ENCODE measurements around the gene HEBP2. TPM values are rescaled to one million over a fixed set of nuclear protein-coding genes. Genes with fewer than 3 reads are reported as not detected.

HEBP2 gene
- total RNA-seq, 1 donor from 2014 or later = 11.9 TPM

GRCh38 chr6:138432063-138432356 is 28.0 kb downstream of the HEBP2 start:
- Mint-ChIP-seq H3K27me3 (ENCODE audit: insufficient read depth, low read depth) (no peaks in the 10 kb centered on the region), H3K9me3 (no peaks in the 10 kb centered on the region), H3K4me1 (peaks cover 10% of the 10 kb centered on the region), H3K36me3 (peaks cover 30% of the 10 kb centered on the region), H3K4me3 (no peak overlapping the region), H3K27ac (peak overlapping the region; percentile 14)
- Histone ChIP-seq H3K4me1 (no peaks in the 10 kb centered on the region), H3K9ac (no peak overlapping the region), H2AFZ (replicated peaks) (no peak overlapping the region), H3K27me3 (no peaks in the 10 kb centered on the region), H3K27ac (no peak overlapping the region), H3K36me3 (no peaks in the 10 kb centered on the region), H3K4me2 (no peak overlapping the region), H3K9me3 (ENCODE audit: low read depth) (no peaks in the 10 kb centered on the region), H4K20me1 (ENCODE audit: low read depth) (no peaks in the 10 kb centered on the region), H3K4me3 (no peak overlapping the region), H3F3A (ENCODE audit: low read depth) (no peaks in the 10 kb centered on the region), H3K79me2 (ENCODE audit: low read depth) (no peaks in the 10 kb centered on the region)
- DNase-seq (ENCODE audit: low spot score) = no peak
- TF ChIP-seq EZH2phosphoT487 (IDR thresholded peaks at IDR 0.05) = no peak
- no peak for TF ChIP-seq CTCF (IDR thresholded peaks at IDR 0.05)
- no peak for TF ChIP-seq EZH2 (IDR thresholded peaks at IDR 0.05)

GRCh38 chr6:138434096-138434495 is 30.1 kb downstream of the HEBP2 start:
- Histone ChIP-seq H3F3A (ENCODE audit: low read depth) (no peaks in the 10 kb centered on the region), H3K27ac (no peak overlapping the region), H4K20me1 (ENCODE audit: low read depth) (no peaks in the 10 kb centered on the region), H3K27me3 (no peaks in the 10 kb centered on the region), H3K9ac (no peak overlapping the region), H3K9me3 (ENCODE audit: low read depth) (no peaks in the 10 kb centered on the region), H3K79me2 (ENCODE audit: low read depth) (no peaks in the 10 kb centered on the region), H3K4me2 (no peak overlapping the region), H2AFZ (replicated peaks) (no peak overlapping the region), H3K4me3 (no peak overlapping the region), H3K36me3 (no peaks in the 10 kb centered on the region), H3K4me1 (no peaks in the 10 kb centered on the region)
- TF ChIP-seq EZH2 (IDR thresholded peaks at IDR 0.05) (no peak), CTCF (IDR thresholded peaks at IDR 0.05) (no peak), EZH2phosphoT487 (IDR thresholded peaks at IDR 0.05) (no peak)
- Mint-ChIP-seq H3K4me1 (peaks cover 10% of the 10 kb centered on the region), H3K4me3 (no peak overlapping the region), H3K36me3 (peaks cover 31% of the 10 kb centered on the region), H3K27ac (no peak overlapping the region), H3K27me3 (ENCODE audit: insufficient read depth, low read depth) (no peaks in the 10 kb centered on the region), H3K9me3 (no peaks in the 10 kb centered on the region)
- no peak for DNase-seq (ENCODE audit: low spot score)

GRCh38 chr6:138434925-138435324 is 30.9 kb downstream of the HEBP2 start:
- H3K4me1 Mint-ChIP-seq = peaks cover 4% of the 10 kb centered on the region
- H3K27ac Mint-ChIP-seq = no peak overlapping the region
- H3K36me3 Mint-ChIP-seq = peaks cover 31% of the 10 kb centered on the region
- Histone ChIP-seq H3K79me2 (ENCODE audit: low read depth) (no peaks in the 10 kb centered on the region), H3K9ac (no peak overlapping the region), H3K36me3 (no peaks in the 10 kb centered on the region), H3K27me3 (no peaks in the 10 kb centered on the region), H4K20me1 (ENCODE audit: low read depth) (no peaks in the 10 kb centered on the region), H3K9me3 (ENCODE audit: low read depth) (no peaks in the 10 kb centered on the region), H3K4me2 (no peak overlapping the region), H3K4me1 (no peaks in the 10 kb centered on the region), H2AFZ (replicated peaks) (no peak overlapping the region), H3F3A (ENCODE audit: low read depth) (no peaks in the 10 kb centered on the region), H3K4me3 (no peak overlapping the region), H3K27ac (no peak overlapping the region)
- H3K9me3 Mint-ChIP-seq = no peaks in the 10 kb centered on the region
- no peak overlapping the region for H3K4me3 Mint-ChIP-seq
- no peak for DNase-seq (ENCODE audit: low spot score)
- no peaks in the 10 kb centered on the region for H3K27me3 Mint-ChIP-seq (ENCODE audit: insufficient read depth, low read depth)
- no peak for TF ChIP-seq EZH2 (IDR thresholded peaks at IDR 0.05)
- TF ChIP-seq EZH2phosphoT487 (IDR thresholded peaks at IDR 0.05) = no peak
- TF ChIP-seq CTCF (IDR thresholded peaks at IDR 0.05) = no peak

- Histone ChIP-seq H3F3A (ENCODE audit: low read depth) (no peaks in the 10 kb centered on the region), H3K9ac (no peak overlapping the region), H3K4me3 (no peak overlapping the region), H3K27me3 (no peaks in the 10 kb centered on the region), H4K20me1 (ENCODE audit: low read depth) (no peaks in the 10 kb centered on the region), H2AFZ (replicated peaks) (no peak overlapping the region), H3K9me3 (ENCODE audit: low read depth) (no peaks in the 10 kb centered on the region), H3K4me2 (no peak overlapping the region), H3K4me1 (no peaks in the 10 kb centered on the region), H3K36me3 (no peaks in the 10 kb centered on the region), H3K79me2 (ENCODE audit: low read depth) (no peaks in the 10 kb centered on the region), H3K27ac (no peak overlapping the region)
- Mint-ChIP-seq H3K27ac (no peak overlapping the region), H3K9me3 (no peaks in the 10 kb centered on the region), H3K36me3 (peaks cover 26% of the 10 kb centered on the region), H3K4me3 (no peak overlapping the region), H3K4me1 (no peaks in the 10 kb centered on the region), H3K27me3 (ENCODE audit: insufficient read depth, low read depth) (no peaks in the 10 kb centered on the region)
- no peak for DNase-seq (ENCODE audit: low spot score)
- TF ChIP-seq EZH2 (IDR thresholded peaks at IDR 0.05) (no peak), CTCF (IDR thresholded peaks at IDR 0.05) (no peak), EZH2phosphoT487 (IDR thresholded peaks at IDR 0.05) (no peak)
Observed at GRCh38 chr6:138439546-138439945, 35.5 kb downstream of the HEBP2 start.
